ENCODE data around the gene SORT1. TPM values are rescaled to one million over a fixed set of nuclear protein-coding genes. Genes with fewer than 3 reads are reported as not detected.

Gene SORT1
- total RNA-seq, 1 donor from 2014 or later, result 0.20 TPM

GRCh38 chr1:109372281-109372680, 25.4 kb downstream of the SORT1 start:
- no peak overlapping the region for H3K4me3 Mint-ChIP-seq
- no peaks in the 10 kb centered on the region for H3K9me3 Mint-ChIP-seq
- peaks cover 2% of the 10 kb centered on the region for H3K4me1 Mint-ChIP-seq
- H3K27me3 Mint-ChIP-seq, result peaks cover 34% of the 10 kb centered on the region
- ChIA-PET CTCF (no interaction called here), POLR2A (no interaction called here)
- TF ChIP-seq CTCF (IDR thresholded peaks at IDR 0.05), result no peak
- no peak overlapping the region for H3K27ac Mint-ChIP-seq
- DNase-seq, result no peak
- ATAC-seq (ENCODE audit: low read depth), result no peak
- H3K36me3 Mint-ChIP-seq (ENCODE audit: low read depth), result no peaks in the 10 kb centered on the region
- intact Hi-C loops (cut with micrococcal nuclease), result no loop called here

GRCh38 chr1:109371341-109371739, 26.4 kb downstream of the SORT1 start:
- Mint-ChIP-seq H3K9me3 (no peaks in the 10 kb centered on the region), H3K27me3 (peaks cover 34% of the 10 kb centered on the region), H3K36me3 (ENCODE audit: low read depth) (no peaks in the 10 kb centered on the region), H3K27ac (no peak overlapping the region), H3K4me1 (peaks cover 2% of the 10 kb centered on the region), H3K4me3 (no peak overlapping the region)
- ChIA-PET POLR2A (no interaction called here), CTCF (no interaction called here)
- intact Hi-C loops (cut with micrococcal nuclease), result no loop called here
- DNase-seq (no peak), ATAC-seq (ENCODE audit: low read depth) (no peak)
- no peak for TF ChIP-seq CTCF (IDR thresholded peaks at IDR 0.05)

DNA sequence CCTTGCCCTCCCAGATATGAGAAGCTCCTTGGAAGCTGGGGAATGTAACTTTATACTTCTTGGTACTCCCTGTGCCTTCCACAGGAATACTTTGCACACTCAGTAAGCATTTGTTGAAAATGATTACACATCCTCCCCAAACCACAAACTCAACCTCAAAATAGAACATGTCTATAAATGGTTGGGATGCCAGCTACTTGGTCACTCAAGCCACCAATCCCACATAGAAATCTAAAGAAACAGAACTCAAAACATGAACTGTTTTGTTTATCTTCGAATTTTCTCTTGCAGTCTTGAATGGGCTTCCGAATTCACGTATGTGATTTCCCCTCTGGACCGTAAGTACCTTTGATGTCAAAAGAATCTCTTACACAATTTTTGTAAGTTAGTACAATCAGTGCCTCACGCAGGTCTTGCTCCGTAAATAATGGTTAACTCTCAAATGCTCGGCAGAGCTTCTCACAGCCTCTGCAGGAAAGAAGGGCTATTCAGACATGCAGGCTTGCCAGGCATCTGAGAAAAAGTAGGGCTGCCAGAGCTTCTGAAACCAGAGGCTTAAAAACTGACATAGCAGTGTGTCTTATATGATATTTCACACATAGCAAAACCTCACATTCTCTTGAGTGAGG, 26.9 kb downstream of the SORT1 start:
- intact Hi-C loops (cut with micrococcal nuclease), result no loop called here
- ChIA-PET CTCF (interaction anchor here (1.4 kb wide), 1 partner anchor 8 kb away, joined by 3 read pairs; no protein-coding TSS in a partner anchor), POLR2A (no interaction called here)
- Mint-ChIP-seq H3K27ac (no peak overlapping the region), H3K4me3 (no peak overlapping the region), H3K4me1 (peaks cover 2% of the 10 kb centered on the region), H3K36me3 (ENCODE audit: low read depth) (no peaks in the 10 kb centered on the region), H3K27me3 (peaks cover 34% of the 10 kb centered on the region), H3K9me3 (no peaks in the 10 kb centered on the region)
- no peak for DNase-seq
- no peak for ATAC-seq (ENCODE audit: low read depth)
- TF ChIP-seq CTCF (IDR thresholded peaks at IDR 0.05), result no peak

- no peak for TF ChIP-seq CTCF (IDR thresholded peaks at IDR 0.05)
- ChIA-PET POLR2A (no interaction called here), CTCF (no interaction called here)
- DNase-seq, result no peak
- H3K4me1 Mint-ChIP-seq, result peaks cover 2% of the 10 kb centered on the region
- no peak for ATAC-seq (ENCODE audit: low read depth)
- H3K27ac Mint-ChIP-seq, result no peak overlapping the region
- intact Hi-C loops (cut with micrococcal nuclease), result no loop called here
- peaks cover 34% of the 10 kb centered on the region for H3K27me3 Mint-ChIP-seq
- H3K36me3 Mint-ChIP-seq (ENCODE audit: low read depth), result no peaks in the 10 kb centered on the region
- no peaks in the 10 kb centered on the region for H3K9me3 Mint-ChIP-seq
- H3K4me3 Mint-ChIP-seq, result no peak overlapping the region
Measured at GRCh38 chr1:109369167-109369746, 28.5 kb downstream of the SORT1 start.

- peaks cover 40% of the 10 kb centered on the region for H3K27me3 Mint-ChIP-seq
- intact Hi-C loops (cut with micrococcal nuclease), result no loop called here
Measured at GRCh38 chr1:109368464-109368863, 29.3 kb downstream of the SORT1 start.

More at GRCh38 chr1:109368464-109368863, 29.3 kb downstream of the SORT1 start:
- H3K4me3 Mint-ChIP-seq, result no peak overlapping the region
- POLR2A ChIA-PET, result no interaction called here
- TF ChIP-seq CTCF (IDR thresholded peaks at IDR 0.05), result no peak
- no peak overlapping the region for H3K27ac Mint-ChIP-seq
- peaks cover 2% of the 10 kb centered on the region for H3K4me1 Mint-ChIP-seq
- CTCF ChIA-PET, result no interaction called here
- no peak for DNase-seq
- no peak for ATAC-seq (ENCODE audit: low read depth)
- no peaks in the 10 kb centered on the region for H3K9me3 Mint-ChIP-seq
- H3K36me3 Mint-ChIP-seq (ENCODE audit: low read depth), result no peaks in the 10 kb centered on the region
